Measurements from ENCODE around the gene PLAGL2.

DNA sequence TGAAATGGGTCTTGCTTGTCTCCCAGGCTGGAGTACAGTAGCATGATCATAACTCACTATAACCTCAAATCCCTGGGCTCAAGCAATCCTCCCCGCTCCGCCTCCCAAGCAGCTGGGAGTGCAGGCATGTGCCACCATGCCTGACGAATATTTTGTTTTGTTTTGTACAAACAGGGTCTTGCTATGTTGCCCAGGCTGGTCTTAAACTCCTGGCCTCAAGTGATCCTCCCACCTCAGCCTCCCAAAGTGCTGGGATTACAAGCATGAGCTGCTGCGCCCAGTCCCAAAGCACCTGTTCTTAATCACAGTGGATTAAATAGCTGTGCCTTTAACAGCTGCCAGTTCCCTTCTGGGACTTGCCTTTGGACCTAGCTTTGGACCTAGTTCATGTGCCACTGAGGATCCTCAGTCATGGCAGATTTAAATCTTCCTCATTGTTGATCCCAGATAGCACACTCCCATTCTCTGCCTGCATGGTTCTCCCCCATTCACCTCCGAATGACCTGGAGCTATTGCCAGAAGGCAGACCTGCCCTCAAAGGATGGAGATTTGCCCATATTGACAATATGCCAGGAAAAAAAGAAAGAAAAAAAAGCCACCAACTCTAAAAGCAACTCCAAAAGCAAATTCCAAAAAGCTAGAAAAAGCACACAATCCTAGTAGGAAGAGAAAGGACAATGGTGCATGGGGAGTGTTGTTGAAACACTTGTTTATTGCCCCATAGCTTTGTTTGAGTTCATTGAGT lies 10.8 kb upstream of the PLAGL2 start:
- TF ChIP-seq, protein P1, sequence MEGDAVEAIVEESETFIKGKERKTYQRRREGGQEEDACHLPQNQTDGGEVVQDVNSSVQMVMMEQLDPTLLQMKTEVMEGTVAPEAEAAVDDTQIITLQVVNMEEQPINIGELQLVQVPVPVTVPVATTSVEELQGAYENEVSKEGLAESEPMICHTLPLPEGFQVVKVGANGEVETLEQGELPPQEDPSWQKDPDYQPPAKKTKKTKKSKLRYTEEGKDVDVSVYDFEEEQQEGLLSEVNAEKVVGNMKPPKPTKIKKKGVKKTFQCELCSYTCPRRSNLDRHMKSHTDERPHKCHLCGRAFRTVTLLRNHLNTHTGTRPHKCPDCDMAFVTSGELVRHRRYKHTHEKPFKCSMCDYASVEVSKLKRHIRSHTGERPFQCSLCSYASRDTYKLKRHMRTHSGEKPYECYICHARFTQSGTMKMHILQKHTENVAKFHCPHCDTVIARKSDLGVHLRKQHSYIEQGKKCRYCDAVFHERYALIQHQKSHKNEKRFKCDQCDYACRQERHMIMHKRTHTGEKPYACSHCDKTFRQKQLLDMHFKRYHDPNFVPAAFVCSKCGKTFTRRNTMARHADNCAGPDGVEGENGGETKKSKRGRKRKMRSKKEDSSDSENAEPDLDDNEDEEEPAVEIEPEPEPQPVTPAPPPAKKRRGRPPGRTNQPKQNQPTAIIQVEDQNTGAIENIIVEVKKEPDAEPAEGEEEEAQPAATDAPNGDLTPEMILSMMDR (conservative IDR thresholded peaks at IDR 0.05; ENCODE audit: low read length): no peak
- TF ChIP-seq EZH2phosphoT487 (IDR thresholded peaks at IDR 0.05; ENCODE audit: borderline replicate concordance): no peak
